Activated CD8-positive, alpha-beta memory T cell treated with anti-CD3 and anti-CD28 coated beads for 36 hours (primary cell): Measurements from ENCODE around the gene NINJ2. TPM values are rescaled to one million over a fixed set of nuclear protein-coding genes. Genes with fewer than 3 reads are reported as not detected.

Source experiments
- CTCF ChIA-PET: fragments of 350-600 bp; sonication (Branson Sonifier 250); formaldehyde crosslinking; loops from one replicate; lab custom pipeline; 2021; ENCODE audit warnings: antibody characterized with exemption; lab: Charles Lee
- POLR2A ChIA-PET: fragments of 350-600 bp; sonication (Branson Sonifier 250); formaldehyde crosslinking; loops from one replicate; lab custom pipeline; 2021; ENCODE audit warnings: antibody characterized with exemption; lab: Charles Lee
- total RNA-seq, 2 experiments: library from RNA; stranded (reverse); gene quantifications; one replicate each; pipeline ENCODE4 v1.2.3, GENCODE V29; 2021

Gene NINJ2
- total RNA-seq, 2 experiments from 2014 or later = 2.1 to 2.3 TPM

- POLR2A ChIA-PET = no interaction called here
- CTCF ChIA-PET = interaction anchor here (1.0 kb wide), 1 partner anchor 10 kb away, joined by 3 read pairs; no protein-coding TSS in a partner anchor
Observed at GRCh38 chr12:607541-608001, 55.7 kb downstream of the NINJ2 start.

GRCh38 chr12:604956-605355, 58.3 kb downstream of the NINJ2 start:
- ChIA-PET POLR2A (no interaction called here), CTCF (interaction anchor here (1.6 kb wide), 1 partner anchor 29 kb away, joined by 6 read pairs; no protein-coding TSS in a partner anchor)

- CTCF ChIA-PET = interaction anchor here (1.8 kb wide), 1 partner anchor 149 kb away, joined by 5 read pairs; no protein-coding TSS in a partner anchor
Observed at GRCh38 chr12:602700-603068, 60.6 kb downstream of the NINJ2 start.

GRCh38 chr12:601976-602699, 61.1 kb downstream of the NINJ2 start:
- CTCF ChIA-PET = no interaction called here

More at GRCh38 chr12:602700-603068, 60.6 kb downstream of the NINJ2 start:
- POLR2A ChIA-PET = no interaction called here

GRCh38 chr12:599756-600155, 63.5 kb downstream of the NINJ2 start:
- ChIA-PET POLR2A (no interaction called here), CTCF (no interaction called here)

More at GRCh38 chr12:601976-602699, 61.1 kb downstream of the NINJ2 start:
- POLR2A ChIA-PET = no interaction called here

- POLR2A ChIA-PET = no interaction called here
- CTCF ChIA-PET = interaction anchor here (0.7 to 1.4 kb wide), 3 partner anchors 9 to 22 kb away, joined by 3 read pairs; no protein-coding TSS in a partner anchor
Observed at GRCh38 chr12:597926-598568, 65.2 kb downstream of the NINJ2 start.

- CTCF ChIA-PET = no interaction called here
- POLR2A ChIA-PET = no interaction called here
Observed at GRCh38 chr12:593396-594270, 69.6 kb downstream of the NINJ2 start.

GRCh38 chr12:592024-592505, 71.2 kb downstream of the NINJ2 start:
- ChIA-PET POLR2A (no interaction called here), CTCF (interaction anchor here (0.6 kb wide), 2 partner anchors 19 to 33 kb away, joined by 3 to 4 read pairs; no protein-coding TSS in a partner anchor)

GRCh38 chr12:591167-592023, 71.8 kb downstream of the NINJ2 start:
- POLR2A ChIA-PET = no interaction called here
- CTCF ChIA-PET = interaction anchor here (0.6 kb wide), 2 partner anchors 19 to 34 kb away, joined by 3 to 4 read pairs; no protein-coding TSS in a partner anchor

GRCh38 chr12:590206-590750, 73.0 kb downstream of the NINJ2 start:
- ChIA-PET POLR2A (no interaction called here), CTCF (no interaction called here)

GRCh38 chr12:588646-589045, 74.6 kb downstream of the NINJ2 start:
- ChIA-PET CTCF (no interaction called here), POLR2A (no interaction called here)

- CTCF ChIA-PET = interaction anchor here (1.3 kb wide), 1 partner anchor 52 kb away, joined by 3 read pairs; no protein-coding TSS in a partner anchor
- POLR2A ChIA-PET = no interaction called here
Observed at GRCh38 chr12:588024-588322, 75.3 kb downstream of the NINJ2 start.

GRCh38 chr12:587132-588023, 75.9 kb downstream of the NINJ2 start:
- POLR2A ChIA-PET = no interaction called here

GRCh38 chr12:586318-587071, 76.8 kb downstream of the NINJ2 start:
- ChIA-PET CTCF (interaction anchor here (1.3 kb wide), 1 partner anchor 53 kb away, joined by 3 read pairs; no protein-coding TSS in a partner anchor), POLR2A (no interaction called here)

More at GRCh38 chr12:587132-588023, 75.9 kb downstream of the NINJ2 start:
- CTCF ChIA-PET = interaction anchor here (1.3 kb wide), 1 partner anchor 52 kb away, joined by 3 read pairs; no protein-coding TSS in a partner anchor

- ChIA-PET POLR2A (no interaction called here), CTCF (no interaction called here)
Observed at GRCh38 chr12:585062-586061, 77.9 kb downstream of the NINJ2 start.
